COLO668 (cell line): ENCODE measurements around the gene CNPY3.

ENCODE experiments used
- DNase-seq: peaks from one replicate; lab custom pipeline; 2025; ENCODE audit not compliant: unreplicated experiment; lab: John Stamatoyannopoulos, UW

Gene CNPY3

DNA sequence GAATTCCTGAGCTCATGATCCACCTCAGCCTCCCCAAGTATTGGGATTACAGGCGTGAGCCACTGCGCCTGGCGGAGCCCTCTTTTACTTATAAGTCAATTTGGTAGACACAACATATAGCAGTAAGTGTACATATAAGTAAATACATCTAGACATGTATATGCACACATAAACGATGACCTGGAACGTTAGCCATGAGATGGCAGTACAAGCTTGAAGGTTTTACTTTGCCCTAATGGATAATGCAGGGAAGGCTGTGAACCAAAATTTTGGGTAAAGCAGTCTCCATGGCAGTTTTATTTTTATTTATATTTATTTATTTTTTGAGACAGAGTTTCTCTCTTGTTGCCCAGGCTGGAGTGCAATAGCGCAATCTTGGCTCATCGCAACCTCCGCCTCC is 28.8 kb downstream of the CNPY3 start:
- no peak for DNase-seq

DNA sequence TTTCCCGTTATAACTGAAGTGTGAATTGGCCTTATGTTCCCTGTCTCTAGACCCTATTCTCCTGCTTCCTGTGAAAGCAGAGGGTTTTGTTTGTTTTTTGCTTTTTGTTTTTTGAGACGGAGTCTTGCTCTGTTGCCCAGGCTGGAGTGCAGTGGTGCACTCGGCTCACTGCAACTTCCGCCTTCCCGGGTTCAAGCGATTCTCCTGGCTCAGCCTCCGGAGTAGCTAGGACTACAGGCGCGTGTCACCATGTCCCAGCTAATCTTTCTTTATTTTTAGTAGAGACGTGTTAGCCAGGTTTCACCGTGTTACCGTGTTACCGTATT is 30.6 kb downstream of the CNPY3 start:
- no peak for DNase-seq

GRCh38 chr6:42960243-42961019 is 31.2 kb downstream of the CNPY3 start, which contains the start of gene GNMT:
TSS of gene GNMT (plus strand) at chr6:42960754. CDS start at chr6:42960768, 14 bp downstream.
- DNase-seq: peak; percentile 56

GRCh38 chr6:42961020-42961470 is 31.8 kb downstream of the CNPY3 start:
- DNase-seq: peak; percentile 17

DNA sequence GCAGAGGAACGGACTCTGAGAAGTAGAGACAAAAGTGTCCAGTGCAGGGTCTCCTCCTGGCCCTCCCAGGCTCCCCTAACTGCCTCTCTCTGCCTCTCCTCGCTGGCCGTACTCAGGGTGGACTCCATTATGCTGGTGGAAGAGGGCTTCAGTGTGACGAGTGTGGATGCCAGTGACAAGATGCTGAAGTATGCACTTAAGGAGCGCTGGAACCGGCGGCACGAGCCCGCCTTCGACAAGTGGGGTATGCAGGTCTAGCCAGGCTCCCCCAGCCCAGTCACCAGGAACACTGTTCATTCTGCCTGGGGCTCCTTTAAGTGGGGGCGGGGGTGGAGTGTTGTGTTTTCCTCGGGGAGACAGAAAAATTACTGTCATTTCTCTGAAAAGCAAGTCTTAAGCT is 32.8 kb downstream of the CNPY3 start:
- DNase-seq: no peak

- no peak for DNase-seq
Measured at GRCh38 chr6:42962502-42963178, 33.4 kb downstream of the CNPY3 start.

DNA sequence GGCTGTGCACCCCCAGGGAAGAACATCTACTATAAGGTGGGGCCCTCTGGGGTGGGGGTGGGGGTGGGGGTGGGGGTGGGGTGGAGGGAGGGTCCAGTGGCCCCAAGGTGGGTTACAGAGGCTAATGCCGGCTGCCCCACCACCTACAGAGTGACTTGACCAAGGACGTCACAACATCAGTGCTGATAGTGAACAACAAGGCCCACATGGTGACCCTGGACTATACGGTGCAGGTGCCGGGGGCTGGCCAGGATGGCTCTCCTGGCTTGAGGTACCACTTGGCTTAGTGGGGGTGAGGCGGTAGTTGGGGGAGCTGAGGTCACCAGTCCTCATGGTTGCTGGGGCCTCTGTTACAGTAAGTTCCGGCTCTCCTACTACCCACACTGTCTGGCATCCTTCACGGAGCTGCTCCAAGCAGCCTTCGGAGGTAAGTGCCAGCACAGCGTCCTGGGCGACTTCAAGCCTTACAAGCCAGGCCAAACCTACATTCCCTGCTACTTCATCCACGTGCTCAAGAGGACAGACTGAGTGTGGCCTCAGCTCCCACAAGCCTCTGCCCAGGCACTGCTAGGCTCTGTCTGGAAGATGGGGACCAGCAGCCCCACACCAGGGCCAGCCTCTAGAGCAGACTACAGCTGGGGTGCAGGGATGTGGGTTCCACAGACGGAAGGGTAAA is 34.0 kb downstream of the CNPY3 start:
- DNase-seq: no peak

- peak; percentile 4 for DNase-seq
Measured at GRCh38 chr6:42963855-42964605, 34.8 kb downstream of the CNPY3 start.

GRCh38 chr6:42966571-42966970 is 37.3 kb downstream of the CNPY3 start:
- no peak for DNase-seq

DNA sequence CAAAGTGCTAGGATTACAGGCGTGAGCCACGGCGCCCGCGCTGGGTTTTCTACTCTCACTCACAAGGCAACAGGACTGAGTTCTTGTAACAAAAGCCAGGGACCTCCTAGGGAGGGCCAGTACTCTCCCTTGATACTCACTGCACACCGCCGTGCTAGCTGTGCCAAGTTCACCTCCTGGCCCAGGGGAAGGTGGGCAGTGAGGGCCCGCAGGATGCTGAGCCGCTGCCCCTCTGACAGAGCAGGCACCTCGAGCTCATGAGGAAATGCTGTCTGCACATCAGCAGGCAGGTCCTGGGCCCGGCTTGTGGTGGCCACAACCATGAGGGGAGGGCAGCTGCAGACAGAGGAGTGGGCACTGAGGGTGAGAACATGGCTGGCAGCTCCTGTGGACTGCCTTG is 37.9 kb downstream of the CNPY3 start:
- no peak for DNase-seq

DNA sequence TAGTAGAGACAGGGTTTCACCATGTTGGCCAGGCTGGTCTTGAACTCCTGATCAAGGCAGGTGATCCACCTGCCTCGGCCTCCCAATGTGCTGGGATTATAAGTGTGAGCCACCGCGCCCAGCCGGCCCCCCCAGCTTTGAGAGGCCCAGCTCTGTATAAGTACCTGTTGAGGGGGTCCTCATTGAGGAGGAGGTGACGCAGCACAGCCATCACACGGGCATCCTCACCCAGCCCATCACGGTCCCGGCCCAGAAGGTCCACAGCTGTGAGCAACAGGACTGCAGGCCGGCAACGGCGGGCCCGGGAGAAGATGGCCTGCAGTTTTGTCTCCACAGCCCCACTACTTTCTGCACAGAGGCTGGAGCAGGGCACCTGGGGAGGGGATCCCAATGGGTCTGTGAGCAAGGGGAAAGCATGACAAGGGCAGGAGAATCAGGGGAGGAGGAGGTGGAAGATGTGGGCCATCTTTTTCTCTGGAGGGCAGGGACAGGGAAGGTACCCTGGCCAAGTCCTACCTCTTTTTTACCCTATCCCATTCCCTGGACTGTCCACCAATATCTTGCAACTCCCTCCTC is 38.9 kb downstream of the CNPY3 start:
- no peak for DNase-seq

DNA sequence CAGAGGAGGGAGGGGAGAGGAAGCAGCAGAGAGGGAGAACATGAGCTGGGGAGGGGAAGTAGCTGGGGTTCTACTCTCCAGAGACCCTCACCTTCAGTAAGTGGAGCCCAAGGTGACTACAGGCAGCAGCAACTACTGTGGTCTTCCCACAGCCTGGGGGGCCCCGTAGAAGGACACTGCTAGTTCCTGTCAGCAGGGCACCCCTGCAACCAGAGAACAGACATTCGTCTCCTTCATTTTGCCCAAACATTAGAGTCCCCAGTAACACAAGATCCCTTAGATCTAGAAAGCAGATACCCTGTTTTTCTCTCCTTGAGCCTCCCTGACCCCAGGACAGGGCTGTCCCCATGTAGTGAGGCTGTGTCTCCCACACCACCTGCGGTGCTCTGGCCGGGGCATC is 39.5 kb downstream of the CNPY3 start:
- DNase-seq: no peak

- no peak for DNase-seq
Measured at GRCh38 chr6:42969431-42969830, 40.2 kb downstream of the CNPY3 start.

GRCh38 chr6:42969934-42970333 is 40.7 kb downstream of the CNPY3 start:
- no peak for DNase-seq

GRCh38 chr6:42970871-42971612 is 41.8 kb downstream of the CNPY3 start:
- no peak for DNase-seq

GRCh38 chr6:42971746-42972327 is 42.6 kb downstream of the CNPY3 start:
- no peak for DNase-seq

DNA sequence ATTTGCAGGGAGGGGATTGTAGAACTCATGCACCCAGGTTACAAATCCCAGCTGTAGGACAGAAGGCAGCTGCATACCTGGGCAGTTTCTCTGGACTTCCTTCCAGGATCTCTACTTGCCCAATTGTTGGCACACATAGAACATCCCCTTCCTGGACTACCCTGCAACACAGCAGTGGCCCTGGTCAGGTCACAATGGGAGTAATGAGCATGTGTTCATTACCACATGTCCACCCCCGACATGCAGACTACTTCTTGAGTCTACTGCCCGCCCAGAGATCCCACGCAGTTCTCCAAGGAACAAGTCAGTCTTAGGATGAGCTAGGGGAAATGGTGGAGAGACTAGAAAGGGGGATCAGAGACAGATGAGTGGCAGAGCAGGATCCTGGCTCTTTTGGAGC is 44.6 kb downstream of the CNPY3 start:
- DNase-seq: no peak

- no peak for DNase-seq
Measured at GRCh38 chr6:42974919-42975505, 45.7 kb downstream of the CNPY3 start.

DNA sequence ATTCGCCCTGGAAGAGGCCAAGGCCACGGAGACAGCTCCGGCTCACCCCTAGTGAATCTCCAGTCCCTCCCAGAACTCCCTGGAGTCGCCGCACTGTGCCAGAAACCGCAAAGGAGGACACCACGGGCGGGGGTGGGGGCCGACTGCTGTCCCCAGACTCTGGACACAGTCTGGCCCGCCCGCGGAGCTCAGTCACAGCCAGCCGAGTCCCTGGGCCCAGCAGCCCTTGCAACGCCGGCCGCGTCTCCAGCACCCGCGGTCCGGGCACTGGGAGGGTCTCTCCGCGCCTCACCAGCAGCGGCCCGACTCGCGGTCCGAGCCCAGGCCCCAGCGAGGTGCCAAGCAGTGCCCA is 49.2 kb downstream of the CNPY3 start:
- DNase-seq: peak; percentile 46
